OCI-LY7 (cell line): Measurements from ENCODE around the gene DCC.

Experiments used
- EZH2phosphoT487 ChIP-seq: fragments of 200-600 bp; sonication (generic); IDR thresholded peaks from 2 replicates; pipeline ENCODE4 v1.6.1; 2018; ENCODE audit warnings: low read depth, borderline replicate concordance, mild to moderate bottlenecking, mixed run types, antibody characterized with exemption, low read length, moderate library complexity, mixed read lengths
- TF ChIP-seq, protein P1 (sequence below): fragments of 200-600 bp; sonication (generic); conservative IDR thresholded peaks from 2 replicates; pipeline ENCODE4 v1.5.1; 2014; ENCODE audit warnings: mild to moderate bottlenecking, antibody characterized with exemption, low read length, moderate library complexity, mixed read lengths

DNA sequence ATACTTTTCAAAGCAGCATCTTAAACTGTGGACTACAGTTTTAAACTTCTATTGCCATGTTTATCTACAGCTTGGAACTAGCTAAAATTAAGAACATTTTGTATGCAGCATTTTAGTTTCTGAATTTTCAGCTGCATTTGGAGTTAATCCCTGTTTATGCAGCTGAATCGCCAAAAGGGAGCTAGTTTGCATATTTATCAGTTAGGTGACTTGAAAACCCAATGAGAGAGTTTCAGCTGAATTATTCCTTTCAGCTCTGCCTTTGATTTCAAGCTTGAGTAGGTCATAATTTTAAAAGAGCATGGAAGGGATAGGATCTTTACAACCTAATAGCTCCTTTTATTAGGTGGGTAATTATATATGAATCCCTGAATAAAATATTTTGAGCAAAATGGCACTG, 1191.9 kb downstream of the DCC start:
- TF ChIP-seq, protein P1, sequence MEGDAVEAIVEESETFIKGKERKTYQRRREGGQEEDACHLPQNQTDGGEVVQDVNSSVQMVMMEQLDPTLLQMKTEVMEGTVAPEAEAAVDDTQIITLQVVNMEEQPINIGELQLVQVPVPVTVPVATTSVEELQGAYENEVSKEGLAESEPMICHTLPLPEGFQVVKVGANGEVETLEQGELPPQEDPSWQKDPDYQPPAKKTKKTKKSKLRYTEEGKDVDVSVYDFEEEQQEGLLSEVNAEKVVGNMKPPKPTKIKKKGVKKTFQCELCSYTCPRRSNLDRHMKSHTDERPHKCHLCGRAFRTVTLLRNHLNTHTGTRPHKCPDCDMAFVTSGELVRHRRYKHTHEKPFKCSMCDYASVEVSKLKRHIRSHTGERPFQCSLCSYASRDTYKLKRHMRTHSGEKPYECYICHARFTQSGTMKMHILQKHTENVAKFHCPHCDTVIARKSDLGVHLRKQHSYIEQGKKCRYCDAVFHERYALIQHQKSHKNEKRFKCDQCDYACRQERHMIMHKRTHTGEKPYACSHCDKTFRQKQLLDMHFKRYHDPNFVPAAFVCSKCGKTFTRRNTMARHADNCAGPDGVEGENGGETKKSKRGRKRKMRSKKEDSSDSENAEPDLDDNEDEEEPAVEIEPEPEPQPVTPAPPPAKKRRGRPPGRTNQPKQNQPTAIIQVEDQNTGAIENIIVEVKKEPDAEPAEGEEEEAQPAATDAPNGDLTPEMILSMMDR, result no peak
- no peak for TF ChIP-seq EZH2phosphoT487
